NCI-H748 (cell line): ENCODE data around the gene CLEC2L.
"Not testable (repeated sequence)": the region's sequence is repeated elsewhere in the genome, so short reads cannot be mapped to it uniquely, and the experiment has no call there.

Experiments used
- DNase-seq: peaks from one replicate; lab custom pipeline; 2025; ENCODE audit not compliant: unreplicated experiment; lab: John Stamatoyannopoulos, UW

CLEC2L gene

DNA sequence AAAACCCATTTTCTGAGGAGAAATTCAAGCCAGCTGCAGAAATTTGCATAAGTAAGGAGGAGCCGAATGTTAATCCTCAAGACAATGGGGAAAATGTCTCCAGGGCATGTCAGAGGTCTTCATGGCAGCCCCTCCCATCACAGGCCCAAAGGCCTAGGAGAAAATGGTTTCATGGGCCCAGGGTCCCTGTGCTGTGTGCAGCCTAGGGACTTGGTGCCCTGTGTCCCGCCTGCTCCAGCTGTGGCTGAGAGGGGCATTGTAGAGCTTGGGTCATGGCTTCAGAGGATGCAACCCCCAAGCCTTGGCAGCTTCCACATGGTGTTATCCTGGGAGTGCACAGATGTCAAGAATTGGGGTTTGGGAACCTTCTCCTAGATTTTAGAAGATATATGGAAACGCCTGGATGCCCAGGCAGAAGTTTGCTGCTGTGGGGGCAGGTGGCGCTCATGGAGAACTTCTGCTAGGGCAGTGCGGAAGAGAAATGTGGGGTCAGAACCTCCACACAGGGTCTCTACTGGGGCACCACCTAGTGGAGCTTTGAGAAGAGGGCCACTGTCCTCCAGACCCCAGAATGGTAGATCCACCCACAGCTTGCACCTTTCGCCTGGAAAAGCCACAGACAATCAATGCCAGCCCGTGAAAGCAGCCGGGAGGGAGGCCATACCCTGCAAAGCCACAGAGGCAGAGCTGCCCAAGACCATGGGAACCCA lies 30.7 kb downstream of the CLEC2L start:
- not testable (repeated sequence) for DNase-seq

DNA sequence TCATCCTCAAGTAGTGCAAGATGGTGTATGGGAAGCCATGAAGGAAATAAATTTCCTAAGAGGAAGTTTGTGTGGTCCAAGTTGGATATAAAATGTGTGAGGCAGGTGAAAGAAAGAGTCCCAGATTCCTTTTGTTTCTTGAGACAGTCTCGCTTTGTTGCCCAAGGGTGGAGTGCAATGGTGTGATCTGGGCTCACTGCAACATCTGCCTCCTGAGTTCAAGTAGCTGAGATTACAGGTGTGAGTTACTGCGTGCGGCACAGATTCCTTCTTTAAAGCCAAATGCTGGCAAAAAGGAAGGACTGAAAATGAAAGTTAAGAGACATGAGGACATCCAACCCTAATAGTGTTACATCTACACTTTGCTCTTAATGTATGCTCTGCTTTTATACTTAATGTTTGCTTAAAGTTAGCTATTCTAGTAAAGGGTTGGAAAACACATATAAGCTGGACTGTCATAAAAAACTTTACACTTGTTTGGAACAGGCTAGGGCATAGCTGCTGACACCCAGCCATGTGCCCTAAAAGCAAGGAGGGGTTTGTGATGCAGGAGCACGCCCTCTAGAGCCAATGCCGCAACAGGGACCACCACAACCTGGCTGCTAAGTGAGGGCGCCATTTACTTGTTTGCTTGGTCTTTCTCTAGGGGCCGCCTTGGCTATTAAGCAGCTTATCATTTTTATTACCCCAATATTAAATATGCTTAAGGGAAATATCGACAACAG lies 34.5 kb downstream of the CLEC2L start:
- no peak for DNase-seq

DNA sequence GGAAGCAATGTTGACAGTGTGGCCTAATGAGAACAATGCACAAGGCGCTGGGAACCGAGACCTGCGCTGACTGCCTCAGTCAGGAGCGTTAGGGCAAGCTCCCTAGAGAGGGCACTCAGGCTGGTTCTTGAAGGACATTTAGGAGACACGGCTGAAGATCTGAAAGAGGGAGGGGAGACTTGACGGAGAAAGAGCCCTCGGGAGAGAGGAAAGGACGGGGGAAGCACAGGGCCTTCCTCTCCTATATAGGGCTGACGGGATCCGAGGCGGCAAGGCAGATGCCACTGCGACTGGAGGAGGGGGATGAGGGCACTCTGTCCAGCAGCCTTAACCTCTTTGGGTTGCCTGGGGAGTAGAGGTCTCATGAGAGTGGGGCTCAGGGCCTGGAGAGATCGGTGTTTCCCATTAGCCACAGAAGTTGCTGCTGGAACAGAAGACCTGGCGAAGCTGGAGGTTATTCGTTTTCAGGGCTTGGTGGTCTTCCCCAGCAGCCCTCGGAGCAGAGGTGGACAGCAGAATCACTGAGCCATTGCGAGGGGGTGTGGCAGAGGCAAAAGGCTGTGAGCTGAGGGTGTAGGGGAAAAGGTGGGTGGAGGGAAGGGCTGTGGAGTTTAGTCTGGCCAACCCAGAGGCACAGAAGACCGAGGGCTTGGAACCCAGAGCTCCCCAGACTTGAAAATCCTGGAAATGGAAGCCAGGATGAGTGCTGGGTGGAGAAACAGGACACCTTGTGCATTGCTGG lies 36.0 kb downstream of the CLEC2L start:
- DNase-seq = no peak

GRCh38 chr7:139560199-139560598 lies 36.7 kb downstream of the CLEC2L start:
- no peak for DNase-seq

GRCh38 chr7:139560678-139561077 lies 37.2 kb downstream of the CLEC2L start:
- DNase-seq = peak; percentile 93

DNA sequence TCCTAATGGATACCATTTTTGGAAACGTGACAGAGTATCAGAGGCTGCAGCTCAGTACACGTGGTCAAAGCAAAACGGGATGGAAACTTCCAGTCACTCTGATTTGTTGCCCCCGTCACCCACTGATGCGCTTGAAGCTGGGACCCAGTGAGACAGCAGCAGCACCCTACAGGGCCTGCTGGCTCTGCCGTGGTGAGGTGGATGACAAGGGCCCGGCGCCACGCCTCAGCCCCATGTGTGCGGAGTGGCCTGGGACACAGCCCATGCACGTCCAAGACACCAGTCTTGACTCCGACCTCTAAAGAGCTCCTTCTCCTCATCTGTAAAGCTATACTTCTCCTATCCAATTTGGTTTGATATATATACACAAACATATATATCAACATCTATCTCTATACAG lies 39.0 kb downstream of the CLEC2L start:
- no peak for DNase-seq

GRCh38 chr7:139562961-139563565 lies 39.6 kb downstream of the CLEC2L start:
- no peak for DNase-seq

DNA sequence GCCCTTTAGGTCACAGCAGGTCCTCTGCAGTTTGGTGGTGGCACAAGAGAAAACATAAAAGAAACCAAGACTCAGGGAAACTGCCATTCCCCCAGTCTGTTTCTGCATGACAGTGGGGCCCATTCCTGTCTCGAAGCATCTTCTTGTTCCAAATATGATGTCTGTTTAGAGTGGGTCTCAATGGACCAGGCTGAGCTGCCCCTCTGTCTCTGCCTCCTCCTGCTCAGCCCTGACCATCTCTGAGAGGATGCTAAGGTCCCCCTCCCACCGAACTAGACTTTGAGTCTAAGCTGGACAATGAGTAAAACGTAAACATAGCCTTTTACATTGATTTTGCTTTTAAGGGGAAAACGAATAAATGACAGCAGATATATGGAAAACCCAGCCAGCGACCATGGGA lies 40.4 kb downstream of the CLEC2L start:
- DNase-seq = no peak

DNA sequence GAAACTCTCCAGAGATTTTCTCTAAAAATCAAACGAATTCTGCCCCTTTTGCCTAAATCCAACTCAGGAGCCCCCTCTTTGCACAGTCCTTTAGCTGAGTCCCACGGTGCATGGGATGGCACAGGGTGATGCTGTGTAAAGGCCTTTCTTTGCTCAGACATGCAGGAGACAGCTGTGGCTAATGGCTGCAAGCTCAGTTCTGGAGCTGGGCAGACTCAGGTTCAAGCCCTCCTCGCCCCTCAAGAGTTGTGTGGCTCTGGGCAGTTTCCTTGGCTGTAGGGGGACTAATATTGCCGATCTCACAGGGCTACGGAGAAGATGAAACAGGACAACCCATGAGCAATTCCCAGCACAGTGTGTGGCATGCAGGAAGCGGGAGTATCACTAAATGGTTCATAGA lies 42.6 kb downstream of the CLEC2L start:
- no peak for DNase-seq

GRCh38 chr7:139566736-139567646 lies 43.5 kb downstream of the CLEC2L start:
- DNase-seq = no peak

- no peak for DNase-seq
These were observed 44.3 kb downstream of the CLEC2L start for GRCh38 chr7:139567647-139568345.

- DNase-seq = no peak
These were observed 44.8 kb downstream of the CLEC2L start for GRCh38 chr7:139568346-139568675.

GRCh38 chr7:139568813-139569490 lies 45.5 kb downstream of the CLEC2L start:
- DNase-seq = no peak

DNA sequence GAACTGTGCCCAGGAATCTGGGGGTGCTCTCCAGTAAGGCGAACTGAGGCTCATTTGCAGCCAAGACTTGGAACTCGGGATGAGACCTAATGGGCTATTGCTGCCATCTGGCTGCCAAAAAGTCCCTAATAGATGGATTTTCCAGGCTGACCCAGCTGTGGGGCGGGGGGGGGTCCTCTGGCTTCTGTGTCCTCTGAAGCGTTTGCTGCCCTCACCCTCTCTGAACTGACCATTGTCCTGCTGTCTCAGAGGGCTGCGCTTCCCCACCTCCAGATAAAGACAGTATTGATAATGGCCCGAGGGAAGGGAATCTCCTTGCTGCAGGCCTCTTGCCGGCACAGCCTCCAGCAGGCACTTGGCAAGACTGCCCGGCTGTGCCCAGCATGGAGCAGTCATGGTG lies 46.6 kb downstream of the CLEC2L start:
- DNase-seq = no peak

- no peak for DNase-seq
These were observed 47.1 kb downstream of the CLEC2L start for GRCh38 chr7:139570626-139571025.

GRCh38 chr7:139571190-139571589 lies 47.7 kb downstream of the CLEC2L start:
- DNase-seq = no peak

DNA sequence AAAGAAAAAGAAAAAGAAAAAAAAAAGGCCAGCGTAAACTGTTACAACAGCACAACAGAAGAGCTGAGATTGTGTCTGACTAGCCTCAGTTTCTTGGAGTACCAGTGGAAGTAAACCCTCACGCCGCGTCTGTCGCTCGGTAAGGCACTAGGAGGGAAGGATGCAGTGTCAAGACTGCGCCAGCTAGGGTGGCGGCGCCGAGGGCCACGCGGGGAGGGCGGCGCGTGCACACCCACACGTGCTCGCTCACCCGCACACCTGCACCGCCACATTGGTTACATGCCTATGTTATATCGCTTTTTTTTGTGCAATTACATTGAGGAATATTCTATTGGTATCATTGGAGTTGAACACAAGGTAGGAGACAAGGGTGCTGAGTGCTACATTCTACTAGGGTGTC lies 48.2 kb downstream of the CLEC2L start:
- no peak for DNase-seq

DNA sequence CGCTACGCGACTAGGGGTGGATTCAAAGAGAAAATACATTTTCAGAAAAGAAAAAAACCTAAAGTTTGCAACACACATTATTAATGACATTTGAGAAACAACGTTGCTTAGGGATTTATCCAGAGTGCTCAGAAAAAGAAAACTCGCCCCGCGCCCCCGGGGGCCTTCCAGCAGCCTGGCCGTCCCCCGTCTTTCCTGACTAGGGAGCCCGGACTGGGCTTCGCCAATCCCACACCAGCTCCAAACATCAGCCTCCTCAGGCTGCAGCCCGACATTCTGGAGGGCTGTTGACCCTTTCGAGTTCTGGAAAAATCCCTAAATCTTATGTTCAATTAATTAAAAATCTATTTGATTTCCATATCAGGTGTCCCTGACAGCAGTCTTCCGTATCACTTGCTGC lies 48.6 kb downstream of the CLEC2L start:
- DNase-seq = no peak

GRCh38 chr7:139572704-139573385 lies 49.4 kb downstream of the CLEC2L start:
- no peak for DNase-seq
